ENCODE data around the gene CLMP.

CLMP gene, protein sequence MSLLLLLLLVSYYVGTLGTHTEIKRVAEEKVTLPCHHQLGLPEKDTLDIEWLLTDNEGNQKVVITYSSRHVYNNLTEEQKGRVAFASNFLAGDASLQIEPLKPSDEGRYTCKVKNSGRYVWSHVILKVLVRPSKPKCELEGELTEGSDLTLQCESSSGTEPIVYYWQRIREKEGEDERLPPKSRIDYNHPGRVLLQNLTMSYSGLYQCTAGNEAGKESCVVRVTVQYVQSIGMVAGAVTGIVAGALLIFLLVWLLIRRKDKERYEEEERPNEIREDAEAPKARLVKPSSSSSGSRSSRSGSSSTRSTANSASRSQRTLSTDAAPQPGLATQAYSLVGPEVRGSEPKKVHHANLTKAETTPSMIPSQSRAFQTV

DNA sequence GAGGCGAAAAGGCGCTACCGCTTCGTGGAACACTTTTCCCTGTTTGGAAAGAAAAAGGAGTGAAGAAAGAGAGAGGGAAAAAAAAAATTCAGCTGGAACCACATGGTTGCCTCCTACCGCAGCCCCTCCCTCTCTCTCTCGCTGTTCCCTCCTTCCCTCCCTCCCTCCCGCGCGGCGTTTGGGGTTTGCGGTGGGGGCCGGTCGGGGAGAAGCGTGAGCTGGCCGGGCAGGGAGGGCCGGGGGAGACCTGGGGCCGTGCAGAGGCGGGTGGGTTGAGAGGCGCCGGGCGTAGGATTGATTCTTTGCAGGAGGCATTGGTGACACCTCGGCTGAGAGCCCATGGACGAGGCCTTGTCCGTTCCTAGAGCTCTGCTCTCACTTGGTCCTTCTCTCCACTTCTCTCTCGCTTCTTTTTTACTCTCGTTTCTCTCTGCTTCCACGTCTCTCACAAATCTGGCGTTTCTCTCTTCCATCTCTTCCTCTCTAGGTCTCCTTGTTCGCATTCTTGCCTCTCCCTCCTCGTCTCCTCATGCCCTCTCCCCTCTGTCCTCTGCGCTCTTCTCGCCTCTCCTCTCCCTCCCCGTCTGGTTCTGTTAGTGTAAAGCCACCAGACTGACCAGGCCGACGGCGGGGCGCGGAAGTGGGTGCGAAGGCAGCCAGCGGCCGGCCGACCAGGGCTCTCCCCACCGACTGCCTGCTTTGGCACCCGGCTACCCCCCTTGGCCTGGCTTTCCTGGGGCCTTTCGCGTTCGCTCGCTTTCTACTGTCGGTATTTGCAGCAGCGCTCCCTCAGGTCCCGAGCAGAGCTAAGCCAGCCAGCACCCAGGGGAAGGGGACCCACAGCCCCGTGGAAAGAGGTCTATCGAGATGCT lies at the start of gene CLMP:
Gene CLMP, minus strand, starts transcription at position 61 of the 872 bp plus-strand sequence. CDS start 308 bp downstream, outside the sequence.
- peak; percentile 34 for DNase-seq

DNA sequence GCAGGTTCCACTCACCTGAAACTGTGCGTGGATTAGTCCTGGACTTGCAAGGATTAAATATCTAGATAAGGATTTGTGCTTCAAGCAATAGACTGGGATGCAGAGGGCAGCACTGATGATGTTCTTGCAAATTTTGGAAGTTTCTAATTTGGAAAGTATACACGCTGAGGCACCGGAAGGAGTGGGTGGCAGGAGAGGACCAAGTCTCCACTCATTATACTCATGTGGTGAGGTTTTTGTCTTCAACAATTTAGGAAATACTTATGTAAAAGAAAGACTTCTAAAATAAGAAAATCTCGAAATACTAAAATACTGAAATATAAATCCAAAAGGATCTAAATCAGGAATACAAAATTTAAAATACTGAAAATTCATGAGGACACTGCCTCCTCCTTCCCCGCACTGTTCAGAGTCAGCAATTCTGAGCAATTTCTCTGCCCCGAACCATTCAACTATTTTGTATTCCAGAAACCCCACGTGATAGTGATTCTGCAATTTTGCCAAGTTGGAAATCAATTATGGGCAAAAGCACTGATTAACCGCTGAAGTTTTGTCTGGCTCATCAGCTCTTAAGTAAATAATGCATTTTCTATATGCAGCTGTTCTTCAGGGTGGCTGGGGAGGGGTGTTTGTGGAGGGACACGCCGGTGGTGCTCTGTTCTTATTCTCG lies 47.0 kb upstream of the CLMP start:
- DNase-seq: no peak

DNA sequence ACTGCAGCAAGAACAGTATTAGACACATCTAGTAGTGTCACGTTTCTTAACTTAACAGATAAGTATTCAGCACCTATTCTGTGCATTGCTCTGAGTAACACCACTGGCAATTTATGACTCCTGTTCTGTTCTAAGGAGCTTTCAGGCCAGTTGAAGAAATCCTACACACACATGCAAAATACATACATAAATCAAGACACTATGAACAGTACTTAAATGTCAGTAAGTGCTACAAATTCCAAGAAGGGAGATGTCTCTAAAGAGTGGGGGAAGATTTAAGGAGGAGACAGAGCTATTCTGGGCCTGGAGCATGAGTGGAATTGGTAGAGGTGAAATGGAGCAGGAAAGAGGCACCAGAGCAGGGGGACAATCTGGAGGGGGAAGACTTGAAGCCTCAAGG lies 46.2 kb upstream of the CLMP start:
- no peak for DNase-seq

DNA sequence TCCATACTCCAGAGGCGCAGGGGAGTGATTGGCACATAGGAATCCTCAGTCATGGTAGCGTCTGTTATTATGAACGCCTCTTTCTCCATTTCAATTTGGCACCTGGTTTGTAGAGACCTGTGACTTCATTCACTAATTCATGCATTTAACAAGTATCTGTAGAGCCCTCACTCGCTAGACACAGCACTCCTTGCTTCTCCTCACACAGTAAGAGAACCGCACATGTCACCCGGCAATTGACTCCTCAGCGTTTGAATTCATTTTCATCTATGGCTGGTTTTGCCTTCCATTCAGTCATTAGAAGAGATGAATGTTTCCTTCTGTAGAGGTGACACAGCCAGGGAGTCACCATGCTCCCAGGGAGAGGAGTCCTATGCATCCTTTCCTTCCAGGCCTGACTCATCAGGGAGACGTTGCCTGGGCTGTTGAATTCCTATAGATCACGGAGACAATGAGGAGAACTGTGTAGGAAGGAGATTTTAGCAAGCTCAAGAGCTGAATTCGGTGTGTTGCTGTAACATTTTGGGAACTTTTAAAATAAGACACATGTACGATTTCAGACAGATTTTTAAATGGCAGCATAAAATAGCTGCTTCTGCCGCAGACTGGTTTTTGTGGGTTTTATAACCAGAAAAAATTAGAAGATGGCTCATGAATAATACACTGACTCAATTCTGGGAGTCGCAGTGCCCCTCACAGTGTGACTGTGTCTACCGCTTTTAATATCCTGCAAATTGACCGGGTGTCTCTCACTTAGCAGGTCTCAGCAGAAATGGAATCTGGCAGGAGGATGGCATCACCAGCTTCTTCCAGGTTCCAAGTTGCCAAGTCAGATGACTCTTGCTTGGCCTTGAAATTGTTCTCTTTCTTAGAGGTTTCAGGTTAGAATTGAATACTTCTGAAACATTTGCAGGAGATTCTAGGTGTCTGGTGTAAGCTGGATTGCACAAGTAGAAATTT lies 44.4 kb upstream of the CLMP start:
- no peak for DNase-seq

DNA sequence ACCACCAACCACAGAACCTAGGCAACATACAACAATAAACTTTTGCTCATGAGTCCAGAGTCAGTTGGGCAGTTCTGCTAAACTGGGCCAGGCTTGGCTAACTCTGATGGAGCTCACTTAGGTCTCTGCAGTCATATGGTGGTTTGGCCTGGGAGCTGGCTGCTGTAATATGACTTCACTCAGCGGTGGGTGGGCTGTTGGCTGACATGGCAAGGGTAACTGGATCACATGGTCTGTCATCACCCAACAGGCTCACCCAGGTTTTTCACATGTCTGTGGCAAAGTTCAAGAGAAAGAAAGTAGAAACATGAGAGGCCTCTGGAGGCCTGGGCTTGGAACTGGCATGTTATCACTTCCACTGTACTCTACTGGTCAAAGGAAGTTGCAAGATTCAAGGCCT lies 43.2 kb upstream of the CLMP start:
- DNase-seq: no peak

DNA sequence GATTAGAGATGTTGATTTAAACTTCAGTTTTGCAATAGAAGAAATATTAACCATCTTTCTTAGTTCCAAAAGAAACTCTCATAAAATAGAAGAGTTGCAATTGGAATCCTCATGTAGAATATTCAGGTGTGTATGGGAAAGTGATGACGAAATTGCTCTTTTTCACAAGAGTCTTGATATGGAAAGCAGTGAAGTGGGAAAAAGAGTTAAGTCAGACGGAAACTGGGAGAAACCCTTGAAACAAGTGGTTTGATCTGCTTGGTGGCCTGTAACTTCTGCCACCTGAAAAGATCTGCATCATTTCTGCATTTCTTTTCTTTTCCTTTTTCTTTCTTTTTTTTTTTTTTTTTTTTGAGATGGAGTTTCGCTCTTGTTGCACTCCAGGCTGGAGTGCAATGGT lies 41.8 kb upstream of the CLMP start:
- no peak for DNase-seq

DNA sequence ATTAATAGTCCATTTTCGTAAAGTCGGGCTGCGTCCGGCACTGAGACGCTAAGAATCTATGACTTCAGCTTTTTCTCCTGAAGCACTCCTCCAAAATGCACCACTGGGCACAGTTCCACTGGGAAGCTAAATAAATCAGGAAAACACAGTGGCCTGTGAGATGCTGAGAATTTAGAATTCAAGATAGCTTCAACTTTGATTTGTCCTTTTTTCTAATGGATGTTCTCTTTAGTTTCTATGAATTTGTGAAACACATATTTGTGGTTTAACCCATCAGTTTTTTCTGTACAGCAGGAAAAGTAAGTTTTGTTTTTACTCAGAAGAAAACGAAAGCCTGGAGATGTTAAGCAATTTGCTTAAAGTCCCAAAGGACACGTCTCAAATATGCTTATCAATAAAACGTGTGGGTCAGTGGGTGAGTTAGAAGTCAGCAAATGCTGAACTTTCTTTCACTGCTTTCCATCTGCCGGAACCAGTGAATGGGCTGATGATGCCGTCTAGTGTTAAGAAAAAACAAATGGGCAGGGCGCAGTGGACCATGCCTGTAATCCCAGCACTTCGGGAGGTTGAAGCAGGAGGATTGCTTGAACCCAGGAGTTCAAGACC lies 40.7 kb upstream of the CLMP start:
- no peak for DNase-seq

DNA sequence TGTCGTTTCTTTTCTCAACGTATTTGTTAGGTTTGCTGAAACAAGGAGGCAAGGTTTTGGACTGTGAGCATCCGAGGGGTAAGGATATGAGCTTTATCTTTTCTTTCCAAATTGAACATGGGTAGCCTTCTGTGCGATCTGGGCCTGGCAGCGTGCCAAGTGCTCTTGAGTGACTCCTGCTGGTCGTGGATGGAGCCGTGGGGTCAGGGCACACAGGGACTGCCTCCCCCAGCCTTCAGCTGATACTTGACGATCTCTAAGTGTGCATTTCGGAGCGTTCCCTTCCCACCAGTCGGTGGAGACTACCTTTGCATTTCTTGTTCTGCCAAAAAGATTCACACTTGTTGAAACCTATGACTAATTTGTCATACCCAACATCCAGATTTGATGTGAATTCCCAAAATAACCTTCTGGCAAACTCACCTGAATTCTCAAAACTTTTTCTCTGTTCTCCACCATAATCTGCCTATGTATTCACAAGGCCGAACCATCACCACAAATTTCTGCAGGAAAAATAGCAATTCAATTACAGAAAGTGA lies 40.1 kb upstream of the CLMP start:
- peak; percentile 73 for DNase-seq

DNA sequence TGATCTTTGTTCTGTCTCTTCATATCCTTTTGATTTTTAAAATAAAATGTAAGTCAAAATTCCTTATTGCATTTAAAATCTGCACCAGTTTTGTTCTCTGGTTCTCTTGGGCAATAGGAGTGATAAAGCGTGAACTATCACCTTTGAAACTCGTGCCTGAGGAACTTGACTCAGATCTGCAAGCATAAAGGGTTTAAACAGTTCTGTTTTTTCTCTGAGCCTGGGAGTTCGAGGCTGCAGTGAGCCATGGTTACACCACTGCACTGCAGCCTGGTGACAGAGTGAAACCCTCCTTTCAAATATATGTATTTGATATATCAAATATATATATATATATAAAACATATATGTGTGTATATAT lies 38.9 kb upstream of the CLMP start:
- no peak for DNase-seq

DNA sequence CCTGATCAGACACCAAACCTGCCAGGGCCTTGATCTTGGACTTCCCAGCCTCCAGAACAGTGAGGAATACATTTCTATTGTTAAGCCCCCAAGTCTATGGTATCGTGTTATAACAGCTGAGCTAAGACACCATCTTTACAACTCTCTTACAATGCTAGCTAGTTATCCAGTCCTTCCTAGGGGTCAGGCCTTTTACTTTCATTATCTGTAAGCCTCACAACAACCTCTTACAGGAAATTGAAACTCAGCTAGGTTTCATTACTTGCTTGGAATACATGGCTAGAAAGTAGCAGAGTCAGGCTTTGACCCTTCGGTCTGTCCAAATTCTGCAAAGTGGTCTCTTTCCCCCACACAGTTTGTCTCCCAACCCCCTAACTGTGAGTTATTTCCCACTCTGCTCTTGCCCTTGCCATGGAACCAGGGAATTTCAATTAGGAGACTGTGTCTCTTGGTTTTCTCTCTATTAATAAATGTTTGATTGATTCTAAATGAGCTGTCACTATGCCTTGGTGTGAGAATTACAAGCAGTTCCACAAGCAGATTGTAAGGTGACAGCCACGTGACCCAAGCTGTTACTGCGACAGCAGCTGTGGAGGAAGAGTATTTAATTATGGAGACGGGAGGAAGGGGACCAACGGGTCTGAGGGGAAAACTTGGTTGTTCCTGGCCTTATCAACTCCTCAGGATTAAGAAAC lies 38.4 kb upstream of the CLMP start:
- DNase-seq: no peak

DNA sequence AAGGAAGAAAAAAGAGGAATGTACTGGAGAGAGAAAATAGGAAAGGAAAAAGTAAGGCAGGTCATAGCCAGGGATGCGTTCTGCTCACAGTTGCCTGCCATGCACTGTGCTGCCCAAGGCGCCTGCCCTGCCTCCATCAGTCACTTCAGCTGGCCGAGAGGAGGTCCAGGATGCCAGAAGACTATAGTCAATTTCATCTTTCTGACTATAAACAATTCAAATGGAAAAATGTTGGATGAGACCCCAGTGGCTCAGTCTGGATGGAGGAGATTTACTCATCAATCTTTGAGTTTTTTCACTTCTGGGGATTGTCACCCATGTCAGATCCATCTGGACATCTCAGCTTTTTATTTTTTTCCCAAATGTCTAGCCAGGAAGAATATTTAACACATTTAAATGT lies 36.7 kb upstream of the CLMP start:
- no peak for DNase-seq

DNA sequence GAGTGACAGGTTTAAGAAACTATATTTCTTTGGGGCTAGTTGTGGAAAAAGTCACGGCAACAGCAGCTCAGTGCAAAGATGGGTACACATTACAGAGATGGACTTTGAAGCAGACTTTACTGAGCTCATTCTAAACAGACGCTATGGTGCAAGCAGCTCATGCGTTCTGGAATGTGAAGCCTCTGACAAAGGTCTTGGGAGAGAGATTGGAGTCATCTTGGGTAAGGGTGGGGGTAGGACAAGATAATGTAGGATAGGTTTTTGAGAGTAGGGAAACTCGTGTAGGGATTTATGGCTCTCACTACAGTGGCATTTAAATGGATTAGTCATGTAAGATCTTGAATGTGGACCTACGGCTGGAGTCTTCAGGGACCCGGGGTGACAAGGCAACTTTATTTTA lies 36.2 kb upstream of the CLMP start:
- no peak for DNase-seq

DNA sequence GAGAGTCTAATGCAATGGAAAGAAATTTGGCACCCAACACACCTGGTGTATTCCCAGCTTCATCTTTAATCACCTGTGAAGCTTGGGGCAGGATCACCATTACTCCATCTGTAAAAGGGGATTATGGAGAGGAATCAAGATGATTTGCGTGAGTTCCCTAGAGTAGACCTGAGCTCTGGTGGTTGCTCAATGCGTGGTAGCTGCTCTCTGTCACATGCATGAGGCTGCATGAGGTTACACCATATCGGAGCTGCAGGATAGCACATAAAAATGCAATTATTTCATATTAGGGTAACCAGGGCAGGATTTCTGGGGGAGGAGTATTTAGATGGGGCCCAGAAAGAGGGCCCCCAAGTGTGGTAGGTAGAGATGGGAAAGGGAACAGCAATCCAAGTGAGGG lies 35.3 kb upstream of the CLMP start:
- DNase-seq: no peak

DNA sequence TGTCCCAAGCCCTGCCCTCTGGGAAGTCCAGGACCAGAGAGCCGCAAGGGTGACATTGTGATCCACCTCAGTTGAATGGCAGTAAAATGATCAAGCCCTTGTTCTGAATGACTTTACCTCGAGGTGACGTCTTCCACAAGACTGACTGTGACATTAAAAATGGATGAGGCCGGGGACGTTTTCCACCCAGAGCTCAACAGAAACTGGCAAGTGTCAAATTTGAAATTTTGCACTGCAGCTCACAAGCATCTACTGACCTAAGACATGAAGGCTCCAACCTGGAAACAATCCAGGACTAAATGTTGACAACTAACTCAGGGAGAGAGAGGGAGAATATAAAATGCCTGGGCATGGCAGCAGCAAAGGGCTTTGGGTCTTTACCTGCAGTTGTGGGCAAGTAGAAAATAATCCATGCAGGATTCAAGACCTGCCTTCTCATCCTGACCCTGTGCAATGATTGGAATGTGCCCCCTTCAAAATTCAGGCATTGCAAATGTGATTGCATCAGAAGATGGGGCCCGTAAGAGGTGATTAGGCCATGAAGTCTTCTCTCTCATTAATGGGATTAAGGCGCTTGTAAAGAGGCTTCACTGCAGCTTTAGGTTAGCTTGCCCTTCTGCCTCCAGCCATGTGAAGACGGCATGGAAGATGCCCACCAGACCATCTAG lies 33.6 kb upstream of the CLMP start:
- no peak for DNase-seq

DNA sequence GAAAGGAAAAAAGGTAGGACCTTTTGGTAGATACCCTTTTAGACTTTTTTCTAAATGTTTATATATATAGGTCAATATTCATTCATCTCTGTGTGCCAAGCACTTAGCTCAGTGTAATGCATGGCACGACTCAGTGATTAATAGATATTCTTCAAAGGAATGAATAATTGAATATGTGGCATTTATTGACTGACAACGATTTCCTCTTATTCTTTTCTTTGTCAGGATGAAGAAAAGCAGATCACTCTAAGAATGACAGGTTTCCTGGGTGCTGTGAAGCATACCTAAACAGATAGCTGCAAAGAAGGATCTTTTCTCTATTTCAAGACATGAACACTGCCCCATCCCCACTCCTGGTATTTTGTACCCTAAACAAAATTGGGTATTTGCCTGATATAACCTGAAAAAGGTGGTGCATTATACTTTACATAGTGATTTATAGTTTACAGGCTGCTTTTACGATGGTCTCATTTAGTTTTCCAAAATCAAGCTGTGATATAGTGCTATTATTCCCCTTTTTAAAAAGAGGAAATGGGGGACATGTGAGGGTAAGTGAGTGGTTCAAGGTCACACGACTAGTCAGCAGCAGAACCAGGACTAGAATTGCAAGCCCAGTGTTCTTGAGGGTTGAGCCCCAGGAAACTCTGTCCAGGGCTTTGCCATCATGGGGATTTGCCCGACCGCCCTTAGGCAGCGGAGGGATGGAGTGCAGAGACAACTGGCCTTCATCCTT lies 32.9 kb upstream of the CLMP start:
- DNase-seq: no peak

DNA sequence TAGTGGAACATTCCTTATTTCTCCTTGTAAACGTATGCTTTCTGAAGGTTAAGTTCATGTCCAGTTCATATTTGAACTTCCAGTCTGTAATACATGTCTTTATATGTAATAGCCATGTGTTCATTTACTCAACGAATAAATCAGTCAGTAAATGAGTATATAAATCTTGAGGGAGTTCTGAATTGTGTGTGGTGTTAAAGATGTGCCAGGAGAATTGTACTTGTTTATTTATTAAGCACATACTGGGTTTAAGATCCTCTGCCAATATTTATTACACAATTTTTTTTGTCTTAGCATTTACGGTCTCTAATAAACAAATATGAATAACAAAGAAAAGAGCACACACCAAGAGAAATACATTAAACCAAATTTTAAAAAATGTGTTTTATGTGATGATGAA lies 26.5 kb upstream of the CLMP start:
- DNase-seq: no peak

DNA sequence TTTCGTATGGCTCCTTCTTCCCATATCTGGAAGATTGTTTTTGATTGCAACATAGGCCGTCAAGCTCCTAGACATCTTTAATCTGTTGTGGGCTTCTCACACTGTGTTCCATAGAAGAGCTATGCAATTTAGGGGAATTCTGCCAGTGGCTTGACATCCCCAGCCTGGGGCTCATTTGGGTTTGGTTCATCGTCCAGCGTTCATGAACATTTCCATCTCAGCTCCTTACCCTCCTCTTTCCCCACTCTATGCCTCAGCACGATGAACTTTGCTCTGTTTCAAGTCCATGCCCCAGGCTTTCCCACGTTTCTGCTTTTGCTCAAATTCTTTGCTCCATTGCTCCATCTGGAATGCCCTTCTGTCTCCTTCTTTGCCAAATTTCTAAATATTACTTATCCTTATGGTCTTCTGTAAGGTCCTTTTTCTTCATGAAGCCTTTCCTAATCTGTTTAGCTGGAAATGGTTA lies 26.1 kb upstream of the CLMP start:
- no peak for DNase-seq

DNA sequence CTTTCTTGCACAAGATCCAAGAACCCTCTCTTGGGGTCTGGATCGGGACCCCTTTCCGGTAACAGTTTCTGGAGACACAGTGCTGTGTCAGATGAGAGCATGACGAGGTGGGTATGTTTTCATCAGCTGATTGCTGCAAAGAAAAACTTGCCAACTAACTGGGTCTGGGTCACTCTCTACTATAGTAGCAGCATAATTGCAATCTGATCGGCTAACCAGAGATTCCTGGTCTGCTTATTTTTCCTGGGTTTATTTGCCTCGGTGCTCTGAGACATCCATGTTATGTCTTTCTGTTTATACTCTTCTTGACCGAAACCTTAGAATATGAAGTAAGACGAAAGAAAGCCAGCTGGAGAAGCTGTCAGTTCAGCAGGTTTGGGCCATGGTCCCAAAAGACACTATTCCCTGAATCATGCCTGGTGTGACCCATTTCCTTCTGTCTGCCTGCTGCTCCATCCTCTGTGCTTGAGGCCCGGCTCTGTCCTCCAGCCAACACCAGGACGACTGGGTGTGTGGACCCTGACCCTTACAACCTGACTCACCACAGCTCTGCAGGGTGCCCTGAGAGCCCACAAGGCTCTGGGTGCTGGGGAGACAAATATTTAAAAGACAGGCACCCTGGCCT lies 24.1 kb upstream of the CLMP start:
- DNase-seq: no peak

DNA sequence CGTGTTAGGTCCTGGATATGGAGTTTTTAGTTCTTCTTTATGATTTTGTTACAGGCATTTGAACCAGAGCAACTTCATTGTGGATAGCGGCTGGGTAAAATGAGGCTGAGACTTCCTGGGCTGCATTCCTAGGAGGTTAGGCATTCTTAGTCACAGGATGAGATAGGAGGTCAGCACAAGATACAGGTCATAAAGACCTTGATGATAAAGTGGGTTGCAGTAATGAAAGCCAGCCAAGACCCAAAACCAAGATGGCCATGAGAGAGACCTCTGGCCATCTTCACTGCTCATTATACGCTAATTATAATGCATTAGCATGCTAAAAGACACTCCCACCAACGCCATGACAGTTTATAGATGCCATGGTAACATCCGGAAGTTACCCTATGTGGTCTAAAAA lies 23.4 kb upstream of the CLMP start:
- no peak for DNase-seq

All from stimulated activated CD8-positive, alpha-beta memory T cell treated with anti-CD3 and anti-CD28 coated beads, Interleukin-4, amount 100 ng/mL, for 48 hours (primary cell).